NT2/D1 (cell line): Measurements from ENCODE around the gene FAM193A.

Source experiments
- DNase-seq: peaks from one replicate; pipeline ENCODE4 v3.0.0-alpha.2; 2011; ENCODE audit warnings: low read depth, low spot score
- H3K27me3 ChIP-seq: 2 replicates; pipeline ENCODE4 v1.6.0; 2011; ENCODE audit warnings: mild to moderate bottlenecking; ENCODE audit not compliant: insufficient read length, insufficient read depth
- H3K36me3 ChIP-seq: 2 replicates; pipeline ENCODE4 v1.6.1; 2011; ENCODE audit warnings: mild to moderate bottlenecking, low read length, mixed read lengths; ENCODE audit not compliant: insufficient read depth, insufficient read length
- H3K4me1 ChIP-seq: 2 replicates; pipeline ENCODE4 v1.5.1; 2011; ENCODE audit not compliant: insufficient read depth, insufficient read length
- H3K4me3 ChIP-seq: 2 replicates; pipeline ENCODE4 v1.5.1; 2011; ENCODE audit warnings: low read depth; ENCODE audit not compliant: insufficient read length
- H3K9ac ChIP-seq: 2 replicates; pipeline ENCODE4 v1.6.0; 2011; ENCODE audit warnings: low read depth; ENCODE audit not compliant: insufficient read length
- H3K9me3 ChIP-seq: 2 replicates; pipeline ENCODE4 v1.5.1; 2011; ENCODE audit warnings: mild to moderate bottlenecking, low read length; ENCODE audit not compliant: insufficient read depth
- SUZ12 ChIP-seq: IDR thresholded peaks from 2 replicates; pipeline ENCODE4 v1.6.1; 2011; ENCODE audit not compliant: insufficient read length, insufficient read depth; ENCODE audit errors: extremely low read depth
- YY1 ChIP-seq: IDR thresholded peaks from 2 replicates; pipeline ENCODE4 v1.6.1; 2011; ENCODE audit not compliant: insufficient read length, insufficient read depth
- ZNF274 ChIP-seq: IDR thresholded peaks from 2 replicates; pipeline ENCODE4 v1.6.1; 2011; ENCODE audit warnings: mild to moderate bottlenecking, low read depth, low read length

FAM193A gene

GRCh38 chr4:2741626-2742025 is 205.2 kb downstream of the FAM193A start:
- Histone ChIP-seq H3K36me3 (peaks cover 54% of the 10 kb centered on the region), H3K9ac (no peak overlapping the region), H3K9me3 (peaks cover 1% of the 10 kb centered on the region), H3K27me3 (no peaks in the 10 kb centered on the region), H3K4me1 (peaks cover 3% of the 10 kb centered on the region), H3K4me3 (no peak overlapping the region)
- DNase-seq, result no peak
- TF ChIP-seq YY1, result no peak
- no peak for TF ChIP-seq SUZ12
- TF ChIP-seq ZNF274, result no peak

GRCh38 chr4:2742081-2742822 is 205.8 kb downstream of the FAM193A start:
- H3K9me3 ChIP-seq, result no peaks in the 10 kb centered on the region
- no peak overlapping the region for H3K4me3 ChIP-seq
- H3K4me1 ChIP-seq, result peaks cover 5% of the 10 kb centered on the region
- no peak for TF ChIP-seq YY1
- TF ChIP-seq SUZ12, result no peak
- H3K36me3 ChIP-seq, result peaks cover 60% of the 10 kb centered on the region
- DNase-seq, result no peak
- H3K9ac ChIP-seq, result no peak overlapping the region
- no peaks in the 10 kb centered on the region for H3K27me3 ChIP-seq

GRCh38 chr4:2742823-2743517 is 206.5 kb downstream of the FAM193A start:
- H3K36me3 ChIP-seq, result peaks cover 67% of the 10 kb centered on the region
- H3K9ac ChIP-seq, result no peak overlapping the region
- no peak for DNase-seq
- no peaks in the 10 kb centered on the region for H3K27me3 ChIP-seq
- no peak overlapping the region for H3K4me3 ChIP-seq
- TF ChIP-seq ZNF274 (no peak), SUZ12 (no peak), YY1 (no peak)
- H3K4me1 ChIP-seq, result peaks cover 5% of the 10 kb centered on the region
- H3K9me3 ChIP-seq, result no peaks in the 10 kb centered on the region

GRCh38 chr4:2743518-2744445 is 207.3 kb downstream of the FAM193A start:
- H3K36me3 ChIP-seq, result peaks cover 67% of the 10 kb centered on the region
- peaks cover 5% of the 10 kb centered on the region for H3K4me1 ChIP-seq

GRCh38 chr4:2744576-2745270 is 208.3 kb downstream of the FAM193A start:
- Histone ChIP-seq H3K4me1 (peaks cover 5% of the 10 kb centered on the region), H3K9ac (no peak overlapping the region), H3K36me3 (peaks cover 73% of the 10 kb centered on the region), H3K9me3 (no peaks in the 10 kb centered on the region), H3K4me3 (no peak overlapping the region), H3K27me3 (no peaks in the 10 kb centered on the region)
- TF ChIP-seq SUZ12 (no peak), YY1 (no peak), ZNF274 (no peak)
- DNase-seq, result no peak

More at GRCh38 chr4:2743518-2744445, 207.3 kb downstream of the FAM193A start:
- H3K4me3 ChIP-seq, result no peak overlapping the region
- no peak overlapping the region for H3K9ac ChIP-seq
- no peaks in the 10 kb centered on the region for H3K9me3 ChIP-seq
- TF ChIP-seq ZNF274 (no peak), YY1 (no peak), SUZ12 (no peak)
- no peak for DNase-seq
- no peaks in the 10 kb centered on the region for H3K27me3 ChIP-seq

GRCh38 chr4:2745516-2745915 is 209.1 kb downstream of the FAM193A start:
- TF ChIP-seq YY1 (no peak), ZNF274 (no peak), SUZ12 (no peak)
- H3K27me3 ChIP-seq, result no peaks in the 10 kb centered on the region
- H3K4me1 ChIP-seq, result peaks cover 5% of the 10 kb centered on the region
- no peak for DNase-seq
- no peak overlapping the region for H3K4me3 ChIP-seq
- no peak overlapping the region for H3K9ac ChIP-seq
- peaks cover 77% of the 10 kb centered on the region for H3K36me3 ChIP-seq
- no peaks in the 10 kb centered on the region for H3K9me3 ChIP-seq
